NCI-H748 (cell line): ENCODE data around the gene PLB1.

Experiments
- DNase-seq: peaks from one replicate; lab custom pipeline; 2025; ENCODE audit not compliant: unreplicated experiment; lab: John Stamatoyannopoulos, UW

PLB1 gene

GRCh38 chr2:28587526-28588291 is 91.8 kb downstream of the PLB1 start:
- no peak for DNase-seq

- no peak for DNase-seq
Measured at GRCh38 chr2:28588292-28588670, 92.4 kb downstream of the PLB1 start.

GRCh38 chr2:28589746-28590463 is 94.0 kb downstream of the PLB1 start:
- no peak for DNase-seq

- no peak for DNase-seq
Measured at GRCh38 chr2:28590496-28591301, 94.8 kb downstream of the PLB1 start.

GRCh38 chr2:28591711-28592335 is 96.0 kb downstream of the PLB1 start:
- DNase-seq: no peak

- no peak for DNase-seq
Measured at GRCh38 chr2:28592481-28592880, 96.6 kb downstream of the PLB1 start.

- DNase-seq: no peak
Measured at GRCh38 chr2:28593160-28593755, 97.4 kb downstream of the PLB1 start.

- DNase-seq: no peak
Measured at GRCh38 chr2:28594000-28594331, 98.1 kb downstream of the PLB1 start.

GRCh38 chr2:28594332-28595108 is 98.7 kb downstream of the PLB1 start:
- DNase-seq: peak; percentile 64

GRCh38 chr2:28595323-28595722 is 99.5 kb downstream of the PLB1 start:
- DNase-seq: no peak

GRCh38 chr2:28598484-28598883 is 102.6 kb downstream of the PLB1 start:
- no peak for DNase-seq

- DNase-seq: no peak
Measured at GRCh38 chr2:28600181-28600580, 104.3 kb downstream of the PLB1 start.

GRCh38 chr2:28601616-28602015 is 105.8 kb downstream of the PLB1 start:
- DNase-seq: no peak

- no peak for DNase-seq
Measured at GRCh38 chr2:28602136-28602660, 106.3 kb downstream of the PLB1 start.

- DNase-seq: no peak
Measured at GRCh38 chr2:28602751-28603639, 107.1 kb downstream of the PLB1 start.

GRCh38 chr2:28603821-28604220 is 108.0 kb downstream of the PLB1 start:
- DNase-seq: no peak

- no peak for DNase-seq
Measured at GRCh38 chr2:28604284-28604843, 108.5 kb downstream of the PLB1 start.

- no peak for DNase-seq
Measured at GRCh38 chr2:28606986-28607441, 111.2 kb downstream of the PLB1 start.
